ENCODE results near the gene ALG14. TPM values are rescaled to one million over a fixed set of nuclear protein-coding genes. Genes with fewer than 3 reads are reported as not detected.
A peak's percentile ranks its signal among the peaks of the same experiment; 100 is the strongest.

Gene ALG14
- total and polyA plus RNA-seq, 2 of the 4 experiments (the other 2 are of a cell fraction) = 1.7 to 2.0 TPM

DNA sequence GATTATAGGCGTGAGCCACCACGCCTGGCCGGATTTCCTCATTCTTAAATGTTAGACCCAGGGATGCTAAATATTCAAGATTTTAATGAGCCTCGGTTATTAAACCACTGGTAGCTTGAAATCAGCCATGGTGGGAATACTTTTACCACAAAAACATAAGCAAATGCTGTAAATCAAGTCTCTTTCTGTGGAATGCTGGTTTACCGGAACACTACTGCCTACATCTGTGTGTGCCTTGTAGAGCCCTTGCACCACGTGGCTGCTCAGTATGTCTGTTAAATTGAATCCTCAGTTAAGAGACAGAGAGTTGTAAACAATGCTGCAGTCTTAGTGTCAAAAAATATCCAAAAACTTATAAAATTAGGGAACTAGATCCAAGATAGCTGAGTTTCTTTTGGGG lies 119.0 kb downstream of the ALG14 start:
- 100% methylated on average over 1 of the region's 6 CpGs; no CpG with 5 or more reads in 1 of the 2 experiments for WGBS, 2 experiments (ENCODE audit: extremely low coverage in 2 of 2, insufficient read length in 1 of 2)

More for the DNA sequence above, 119.0 kb downstream of the ALG14 start:
- H4K8ac ChIP-seq (ENCODE audit: low read depth in 2 of 2, low read length in 2 of 2) = no peak overlapping the region
- intact Hi-C loops (cut with micrococcal nuclease) = no loop called here
- H3K23ac ChIP-seq (ENCODE audit: low read depth, low read length) = no peak overlapping the region
- H2AK5ac ChIP-seq (ENCODE audit: low read depth, low read length) = no peak overlapping the region
- no peak overlapping the region for H4K5ac ChIP-seq (ENCODE audit: low read depth, low read length)
- H3K27ac ChIP-seq (ENCODE audit: insufficient read depth, low read length) = no peak overlapping the region
- H3K56ac ChIP-seq (ENCODE audit: extremely low read depth, insufficient read depth, low read length) = no peak overlapping the region
- no peak overlapping the region for H3K14ac ChIP-seq (replicated peaks; ENCODE audit: low read depth, low read length)
- TF ChIP-seq, protein P1, sequence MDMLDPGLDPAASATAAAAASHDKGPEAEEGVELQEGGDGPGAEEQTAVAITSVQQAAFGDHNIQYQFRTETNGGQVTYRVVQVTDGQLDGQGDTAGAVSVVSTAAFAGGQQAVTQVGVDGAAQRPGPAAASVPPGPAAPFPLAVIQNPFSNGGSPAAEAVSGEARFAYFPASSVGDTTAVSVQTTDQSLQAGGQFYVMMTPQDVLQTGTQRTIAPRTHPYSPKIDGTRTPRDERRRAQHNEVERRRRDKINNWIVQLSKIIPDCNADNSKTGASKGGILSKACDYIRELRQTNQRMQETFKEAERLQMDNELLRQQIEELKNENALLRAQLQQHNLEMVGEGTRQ (IDR thresholded peaks at IDR 0.05; ENCODE audit: low read depth, low read length) = peak; percentile 40; the same call in 1 of the 2 replicates
- no peak for TF ChIP-seq MAZ (IDR thresholded peaks at IDR 0.05; ENCODE audit: borderline replicate concordance, low read depth, low read length)
- dilution Hi-C loops (cut with HindIII; ENCODE audit: low sequenced_read_pairs, unreplicated experiment) = no loop called here
- DNase-seq = peak; percentile 17
- no peak overlapping the region for H3K4me2 ChIP-seq (ENCODE audit: low read depth, low read length)
- H3K9me3 ChIP-seq (ENCODE audit: control insufficient read depth, insufficient read depth, low read length) = no peaks in the 10 kb centered on the region
- H4K91ac ChIP-seq (ENCODE audit: insufficient read depth, low read depth, low read length) = no peak overlapping the region
- H3K4ac ChIP-seq (ENCODE audit: low read depth, low read length) = no peak overlapping the region
- H3K9ac ChIP-seq (ENCODE audit: low read depth, low read length) = no peak overlapping the region
- in situ Hi-C loops (cut with MboI; ENCODE audit: low sequenced_read_pairs) = no loop called here
- no peak overlapping the region for H2AFZ ChIP-seq (replicated peaks; ENCODE audit: low read length, poor library complexity)
- no peaks in the 10 kb centered on the region for H3K36me3 ChIP-seq (ENCODE audit: control insufficient read depth, insufficient read depth, low read length)
- ChIA-PET POLR2A (ENCODE audit: unreplicated experiment) (interaction anchor here (0.6 kb wide), 1 partner anchor 94 kb away, joined by 4 read pairs; no protein-coding TSS in a partner anchor), CTCF (interaction anchor here (0.6 to 1.1 kb wide), 2 partner anchors 88 to 102 kb away, joined by 4 to 7 read pairs; no protein-coding TSS in a partner anchor)
- no peak overlapping the region for H2BK15ac ChIP-seq (ENCODE audit: low read depth, low read length)
- no peaks in the 10 kb centered on the region for H3K9me1 ChIP-seq (ENCODE audit: insufficient read depth, low read length)
- ATAC-seq (ENCODE audit: low read depth) = peak; percentile 46
- H3K79me1 ChIP-seq (ENCODE audit: low read depth in 1 of 2, low read length in 2 of 2) = no peaks in the 10 kb centered on the region
- H3K4me3 ChIP-seq (ENCODE audit: insufficient read depth, low read depth, low read length) = no peak overlapping the region
- no peak overlapping the region for H2BK120ac ChIP-seq (ENCODE audit: low read depth, low read length)
- H4K20me1 ChIP-seq (ENCODE audit: insufficient read depth, low read length) = no peaks in the 10 kb centered on the region
- no peak overlapping the region for H2AK9ac ChIP-seq (replicated peaks; ENCODE audit: low read depth, low read length, poor library complexity)
- no peaks in the 10 kb centered on the region for H3K27me3 ChIP-seq (ENCODE audit: control insufficient read depth, insufficient read depth, low read length)
- no peak overlapping the region for H3K18ac ChIP-seq (ENCODE audit: low read depth, low read length)
- no peak overlapping the region for H2BK5ac ChIP-seq (ENCODE audit: low read depth, low read length, poor library complexity, severe bottlenecking)
- H2BK20ac ChIP-seq (ENCODE audit: low read depth, low read length) = no peak overlapping the region
- no TSS peak for BruUV-seq (replicated peaks)
- H3K4me1 ChIP-seq (ENCODE audit: control insufficient read depth, insufficient read depth, low read length) = peaks cover 14% of the 10 kb centered on the region
